Activated CD4-positive, alpha-beta T cell treated with anti-CD3 and anti-CD28 coated beads for 24 hours (primary cell): ENCODE results near the gene OXA1L.
A peak's percentile ranks its signal among the peaks of the same experiment; 100 is the strongest.
"Not testable (repeated sequence)": the region's sequence is repeated elsewhere in the genome, so short reads cannot be mapped to it uniquely, and the experiment has no call there.

Experiments used
- DNase-seq, 2 donors: peaks; one replicate each; pipeline ENCODE4 v3.0.0-alpha.2; 2020; ENCODE audit warnings: low read depth in 2 of 2

The OXA1L gene

GRCh38 chr14:22766457-22767322 lies at the start of gene OXA1L:
Gene OXA1L, plus strand, starts transcription at chr14:22766688. Its CDS starts 14 bp downstream, at chr14:22766702.
- DNase-seq = peak; percentile 88 to 91

DNA sequence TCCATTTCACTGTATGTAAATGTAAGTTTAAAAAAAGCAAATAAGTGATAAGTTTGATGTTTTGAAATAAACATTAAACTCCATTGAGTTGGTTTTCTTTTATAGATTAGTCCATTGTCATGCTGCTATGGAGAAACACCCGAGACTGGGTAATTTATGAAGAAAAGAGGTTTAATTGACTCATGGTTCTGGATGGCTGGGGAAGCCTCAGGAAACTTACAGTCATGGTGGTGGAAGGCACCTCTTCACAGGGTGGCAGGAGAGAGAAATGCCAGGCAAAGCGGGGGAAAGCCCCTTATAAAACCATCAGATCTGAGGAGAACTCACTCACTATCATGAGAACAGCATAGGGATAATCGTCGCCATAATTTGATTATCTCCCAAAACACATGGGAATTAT lies 48.4 kb upstream of the OXA1L start:
- no peak for DNase-seq

GRCh38 chr14:22721213-22721612 lies 45.3 kb upstream of the OXA1L start:
- no peak for DNase-seq

GRCh38 chr14:22723815-22724214 lies 42.7 kb upstream of the OXA1L start:
- no peak for DNase-seq

- not testable (repeated sequence) for DNase-seq
Observed at GRCh38 chr14:22724847-22725246, 41.6 kb upstream of the OXA1L start.

GRCh38 chr14:22725374-22725773 lies 41.1 kb upstream of the OXA1L start:
- not testable (repeated sequence) for DNase-seq

DNA sequence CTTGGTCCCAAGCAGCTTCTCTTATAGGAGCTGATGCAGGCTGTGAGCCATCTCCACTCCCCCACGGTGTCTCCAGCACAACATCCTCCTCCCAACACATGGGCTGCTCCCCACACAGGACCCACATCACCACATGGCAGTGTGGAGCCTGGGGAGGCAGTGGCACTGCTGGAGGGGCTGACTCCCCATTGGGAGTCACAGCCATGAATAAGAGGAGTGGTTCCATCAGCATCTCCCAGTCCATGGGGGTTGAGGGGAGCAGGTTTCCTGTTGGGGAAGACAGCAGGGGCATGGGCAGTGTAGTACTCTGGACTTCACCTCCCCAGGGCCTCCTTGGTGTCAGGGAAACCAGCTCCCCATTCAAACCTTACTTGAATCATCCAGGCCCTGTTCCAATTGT lies 40.5 kb upstream of the OXA1L start:
- no peak for DNase-seq

DNA sequence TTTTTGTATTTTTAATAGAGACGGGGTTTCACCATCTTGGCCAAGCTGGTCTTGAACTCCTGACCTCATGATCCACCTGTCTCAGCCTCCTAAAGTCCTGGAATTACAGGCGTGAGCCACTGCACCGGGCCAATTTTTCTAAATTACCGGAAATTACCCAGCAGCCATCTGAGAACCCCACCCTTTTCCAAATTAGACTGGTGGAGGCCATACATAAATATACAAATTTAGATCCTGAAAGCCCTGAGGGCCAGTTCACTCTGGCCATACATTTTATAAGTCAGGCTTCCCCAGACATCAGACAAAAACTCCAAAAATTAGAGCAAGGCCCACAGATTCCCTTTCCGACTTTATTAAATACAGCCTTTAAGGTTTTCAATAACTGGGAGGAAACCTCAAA lies 34.4 kb upstream of the OXA1L start:
- not testable (repeated sequence) for DNase-seq

- DNase-seq = no peak
Observed at GRCh38 chr14:22733829-22734228, 32.7 kb upstream of the OXA1L start.

GRCh38 chr14:22735096-22735495 lies 31.4 kb upstream of the OXA1L start:
- no peak for DNase-seq

DNA sequence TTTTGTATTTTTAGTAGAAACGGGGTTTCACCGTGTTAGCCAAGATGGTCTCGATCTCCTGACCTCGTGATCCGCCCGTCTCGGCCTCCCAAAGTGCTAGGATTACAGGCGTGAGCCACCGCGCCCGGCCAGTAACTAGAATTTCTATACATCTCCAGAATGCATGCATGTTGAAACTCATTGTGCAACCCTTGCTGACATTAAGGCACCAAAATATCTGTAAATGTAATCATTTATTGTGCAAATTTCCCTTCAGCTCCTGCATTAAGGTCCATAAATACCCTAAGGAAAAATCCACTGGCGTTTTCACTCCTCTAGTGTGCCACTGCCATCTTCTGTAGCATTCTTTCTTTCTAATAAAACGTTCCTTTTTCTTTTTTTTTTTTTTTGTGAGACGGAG lies 30.1 kb upstream of the OXA1L start:
- DNase-seq = not testable (repeated sequence)

DNA sequence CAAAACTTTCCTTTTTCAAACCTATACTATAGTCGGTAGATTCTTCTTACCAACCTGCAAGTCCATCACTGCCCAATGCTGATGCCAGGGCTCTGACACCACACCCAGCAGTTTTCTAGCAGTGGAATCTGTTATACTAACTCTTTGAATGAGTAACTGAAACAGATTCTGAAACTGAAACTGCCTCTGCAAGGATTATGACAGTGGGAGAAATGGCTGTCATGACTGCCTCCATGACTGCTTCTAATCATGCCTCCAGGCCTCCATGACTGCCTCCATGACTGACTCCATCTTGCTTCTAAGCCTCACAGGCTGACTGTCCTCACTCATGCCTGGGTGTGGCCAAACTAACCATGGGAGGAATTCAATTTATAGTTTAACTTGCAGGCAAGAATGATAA lies 29.4 kb upstream of the OXA1L start:
- peak; percentile 7 to 12 for DNase-seq

DNA sequence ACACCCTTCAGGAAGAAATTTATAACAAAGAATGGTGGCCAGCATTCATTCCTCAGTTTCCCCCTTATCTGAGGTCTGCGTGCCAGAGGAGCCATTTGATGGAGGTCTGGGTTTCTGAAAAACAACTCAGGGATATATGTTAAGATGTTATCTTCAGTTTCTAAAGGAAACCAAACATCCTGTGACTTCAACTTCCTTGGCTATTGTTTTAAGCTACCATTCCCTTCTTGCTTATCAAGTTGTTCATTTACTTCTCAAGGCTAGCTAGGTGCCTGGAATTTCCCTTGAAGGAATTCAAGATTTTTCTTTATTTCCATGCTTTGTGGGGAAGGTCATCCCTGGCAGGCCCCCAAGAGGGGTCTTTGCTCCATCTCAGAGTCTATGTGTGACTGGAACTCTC lies 27.1 kb upstream of the OXA1L start:
- no peak for DNase-seq

- DNase-seq = no peak
Observed at GRCh38 chr14:22740020-22740419, 26.5 kb upstream of the OXA1L start.

DNA sequence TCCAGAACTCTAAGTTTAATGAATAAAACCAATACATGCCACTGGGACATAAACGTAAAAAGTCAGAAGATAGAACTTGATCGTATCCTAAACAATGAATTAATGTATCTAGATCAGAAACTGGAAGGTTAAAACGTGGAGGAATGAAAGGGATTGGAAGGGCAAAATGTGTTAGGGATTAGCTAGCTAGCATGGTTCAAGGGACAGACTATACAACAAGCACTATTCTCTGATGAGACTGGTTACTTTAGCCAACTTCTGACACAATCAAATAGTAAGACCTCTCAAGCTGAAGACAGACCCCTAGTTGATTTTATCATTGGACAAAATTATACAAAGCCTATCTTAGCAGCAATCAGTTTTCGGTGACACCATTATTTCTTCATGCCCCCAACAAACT lies 18.7 kb upstream of the OXA1L start:
- no peak for DNase-seq

GRCh38 chr14:22748206-22748605 lies 18.3 kb upstream of the OXA1L start:
- DNase-seq = no peak

- no peak for DNase-seq
Observed at GRCh38 chr14:22748631-22749068, 17.8 kb upstream of the OXA1L start.

- DNase-seq = no peak
Observed at GRCh38 chr14:22752422-22752821, 14.1 kb upstream of the OXA1L start.

- DNase-seq = no peak
Observed at GRCh38 chr14:22753586-22753985, 12.9 kb upstream of the OXA1L start.

GRCh38 chr14:22757972-22758650 lies 8.4 kb upstream of the OXA1L start:
- not testable (repeated sequence) for DNase-seq

DNA sequence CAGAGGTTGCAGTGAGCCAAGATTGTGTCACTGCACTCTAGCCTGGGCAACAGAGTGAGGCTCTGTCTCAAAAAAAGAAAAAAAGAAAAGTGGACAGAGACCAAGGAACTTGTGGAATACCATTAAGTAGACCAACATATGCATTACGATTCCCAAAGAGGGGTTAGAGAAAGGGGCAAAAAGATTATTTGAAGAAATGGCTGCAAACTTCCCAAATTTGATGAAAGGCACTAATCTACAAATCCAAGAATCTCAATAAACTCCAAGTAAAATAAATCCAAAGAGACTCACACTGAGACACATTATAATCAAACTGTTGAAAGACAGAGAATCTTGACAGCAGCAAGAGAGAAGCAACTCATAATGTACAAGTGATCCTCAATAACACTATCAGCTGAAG lies 4.8 kb upstream of the OXA1L start:
- DNase-seq = no peak

DNA sequence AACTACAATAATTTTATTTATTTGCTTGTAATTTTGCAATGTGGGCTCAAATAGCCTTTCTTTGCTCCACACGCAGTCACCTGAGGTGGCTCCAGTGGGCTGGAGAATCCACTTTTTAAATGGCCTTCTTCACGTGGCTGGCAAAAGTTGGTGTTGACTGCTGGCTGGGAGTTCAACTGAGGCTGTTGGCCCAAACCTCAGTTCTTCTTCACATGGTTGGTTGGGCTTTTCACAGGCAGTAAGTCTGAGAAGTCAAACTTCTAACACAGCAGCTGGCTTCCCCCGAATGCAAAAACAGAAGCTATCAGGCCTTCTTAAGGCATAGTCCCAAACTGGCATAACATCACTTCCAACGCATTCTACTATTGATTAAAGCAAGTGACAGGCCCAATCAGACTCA lies 2.1 kb upstream of the OXA1L start:
- DNase-seq = no peak

GRCh38 chr14:22767323-22767589 lies 768 bp downstream of the OXA1L start:
- DNase-seq = peak in 1 of 2 donors; percentile 13
